Psoas muscle (tissue), 8 donors: ENCODE results near the gene MRPL50. TPM values are rescaled to one million over a fixed set of nuclear protein-coding genes. Genes with fewer than 3 reads are reported as not detected.

ENCODE experiments used
- ATAC-seq, 4 donors: fragments of 200-7000 bp; cut with Tn5 transposase; one replicate each; pipeline ENCODE4 v1.9.1; 2020; ENCODE audit warnings: moderate library complexity in 3 of 4, mild to moderate bottlenecking in 2 of 4
- DNase-seq, 2 donors: peaks; one replicate each; pipeline ENCODE4 v3.0.0-alpha.2; 2020
- H3K27ac ChIP-seq: fragments of 200-600 bp; one replicate; pipeline ENCODE4 v1.8.0; 2022
- H3K27me3 ChIP-seq, 3 donors: fragments of 200-600 bp in 1 of 3; one replicate each; pipeline versions ENCODE4 v1.6.1 to v1.8.0; 2013 to 2022; ENCODE audit warnings: low read length in 2 of 3, mild to moderate bottlenecking in 2 of 3, moderate library complexity in 1 of 3; ENCODE audit not compliant: insufficient read depth in 3 of 3
- H3K36me3 ChIP-seq, 2 donors: fragments of 200-600 bp in 1 of 2; one replicate each; pipeline versions ENCODE4 v1.6.1 to v1.8.0; 2013 to 2022; ENCODE audit warnings: low read depth in 1 of 2, mild to moderate bottlenecking in 1 of 2, moderate library complexity in 1 of 2; ENCODE audit not compliant: insufficient read depth in 1 of 2
- H3K4me1 ChIP-seq: fragments of 200-600 bp; one replicate; pipeline ENCODE4 v1.8.0; 2022
- H3K4me3 ChIP-seq: fragments of 200-600 bp; one replicate; pipeline ENCODE4 v1.8.0; 2022; ENCODE audit warnings: mild to moderate bottlenecking
- H3K9me3 ChIP-seq: fragments of 200-600 bp; one replicate; pipeline ENCODE4 v1.8.0; 2022
- CTCF ChIP-seq: fragments of 200-600 bp; IDR thresholded peaks from one replicate; pipeline ENCODE4 v1.8.0; 2022; ENCODE audit warnings: antibody characterized with exemption
- WGBS, 3 donors: extraction: QIAGEN DNeasy Blood & Tissue Kit; methylation state at CpG; one replicate each; pipeline versions ENCODE4 v1.1.6 to v1.1.7; 2013; 5-methylcytosine and 5-hydroxymethylcytosine counted together
- intact Hi-C, 2 donors: fragments of 100-400 bp; cut with DNase I; formaldehyde crosslinking; loops; one replicate each; pipeline versions ENCODE4 v1.11.0 to v1.14.2; 2022
- polyA plus RNA-seq, 3 donors: library from polyadenylated mRNA; stranded (reverse); fragments of 200-250 nt; gene quantifications; one replicate each; pipeline ENCODE4 v1.2.3, GENCODE V29; 2013
- total RNA-seq, 4 donors: library from RNA; stranded (reverse); fragmentation: NEBNext Ultra II Directional in 2 of 4; extraction: Animal tissue kit (Norgen Biotek cat#: 25700) in 2 of 4; gene quantifications; one replicate each; pipeline versions ENCODE4 v1.2.1 to v1.2.4, GENCODE V29; 2021 to 2023
- donor health status: healthy with polysubstance abuse.
- donor health status: DM: no; HTN: no; CAD: no; lungs with moderate emphysema.
- donor health status: Bipolar disorder and iron deficiency.
- donor health status: healthy.
- donor health status: DM: yes; HTN: yes; CAD: no.
- donor health status: DM: no; HTN: no; CAD: no.
- donor health status: DM: no; HTN: no; CAD: no.
- donor health status: DM: yes; HTN: yes; CAD: no.

Gene MRPL50
- total and polyA plus RNA-seq, 7 donors = 8.6 to 19.9 (median 12.9) TPM

- ATAC-seq (no peak), DNase-seq (no peak)
- no peak for TF ChIP-seq CTCF
- Histone ChIP-seq H3K36me3 (no peaks in the 10 kb centered on the region), H3K27me3 (no peaks in the 10 kb centered on the region), H3K4me1 (no peaks in the 10 kb centered on the region), H3K27ac (no peak overlapping the region), H3K9me3 (no peaks in the 10 kb centered on the region), H3K4me3 (no peak overlapping the region)
- intact Hi-C loops = no loop called here
Measured at GRCh38 chr9:101360647-101361046, 37.8 kb downstream of the MRPL50 start.

GRCh38 chr9:101359679-101360078 lies 38.7 kb downstream of the MRPL50 start:
- H3K27ac ChIP-seq = no peak overlapping the region
- WGBS, 3 donors = 65 to 73% (median 67%) methylated on average over 1 of the region's 1 CpG
- intact Hi-C loops = no loop called here
- no peak for TF ChIP-seq CTCF
- no peaks in the 10 kb centered on the region for H3K9me3 ChIP-seq
- DNase-seq (no peak), ATAC-seq (no peak)
- no peak overlapping the region for H3K4me3 ChIP-seq
- H3K36me3 ChIP-seq = no peaks in the 10 kb centered on the region
- no peaks in the 10 kb centered on the region for H3K4me1 ChIP-seq
- no peaks in the 10 kb centered on the region for H3K27me3 ChIP-seq

- no peak for ATAC-seq
- intact Hi-C loops = no loop called here
- no peak for TF ChIP-seq CTCF
Measured at GRCh38 chr9:101356619-101357018, 41.8 kb downstream of the MRPL50 start.

GRCh38 chr9:101354765-101355708 lies 43.4 kb downstream of the MRPL50 start:
- ATAC-seq (no peak), DNase-seq (no peak)
- TF ChIP-seq CTCF = no peak
- intact Hi-C loops = no loop called here
- no peak overlapping the region for H3K27ac ChIP-seq
- H3K36me3 ChIP-seq = no peaks in the 10 kb centered on the region
- no peaks in the 10 kb centered on the region for H3K4me1 ChIP-seq
- H3K27me3 ChIP-seq = no peaks in the 10 kb centered on the region
- no peak overlapping the region for H3K4me3 ChIP-seq
- 85 to 89% (median 89%) methylated on average over 7 of the region's 7 CpGs for WGBS, 3 donors
- no peaks in the 10 kb centered on the region for H3K9me3 ChIP-seq

More at GRCh38 chr9:101356619-101357018, 41.8 kb downstream of the MRPL50 start:
- H3K4me1 ChIP-seq = no peaks in the 10 kb centered on the region
- no peaks in the 10 kb centered on the region for H3K27me3 ChIP-seq
- no peak overlapping the region for H3K4me3 ChIP-seq
- H3K9me3 ChIP-seq = no peaks in the 10 kb centered on the region
- no peaks in the 10 kb centered on the region for H3K36me3 ChIP-seq
- no peak for DNase-seq
- 40 to 50% (median 42%) methylated on average over 1 of the region's 1 CpG for WGBS, 3 donors
- no peak overlapping the region for H3K27ac ChIP-seq
